NCI-H1417 treated with DMSO at 0.1 percent for 48 hours (cell line): ENCODE measurements around the gene MYRF.

Experiments used
- DNase-seq: peaks from one replicate; lab custom pipeline; 2025; lab: John Stamatoyannopoulos, UW

Gene MYRF

DNA sequence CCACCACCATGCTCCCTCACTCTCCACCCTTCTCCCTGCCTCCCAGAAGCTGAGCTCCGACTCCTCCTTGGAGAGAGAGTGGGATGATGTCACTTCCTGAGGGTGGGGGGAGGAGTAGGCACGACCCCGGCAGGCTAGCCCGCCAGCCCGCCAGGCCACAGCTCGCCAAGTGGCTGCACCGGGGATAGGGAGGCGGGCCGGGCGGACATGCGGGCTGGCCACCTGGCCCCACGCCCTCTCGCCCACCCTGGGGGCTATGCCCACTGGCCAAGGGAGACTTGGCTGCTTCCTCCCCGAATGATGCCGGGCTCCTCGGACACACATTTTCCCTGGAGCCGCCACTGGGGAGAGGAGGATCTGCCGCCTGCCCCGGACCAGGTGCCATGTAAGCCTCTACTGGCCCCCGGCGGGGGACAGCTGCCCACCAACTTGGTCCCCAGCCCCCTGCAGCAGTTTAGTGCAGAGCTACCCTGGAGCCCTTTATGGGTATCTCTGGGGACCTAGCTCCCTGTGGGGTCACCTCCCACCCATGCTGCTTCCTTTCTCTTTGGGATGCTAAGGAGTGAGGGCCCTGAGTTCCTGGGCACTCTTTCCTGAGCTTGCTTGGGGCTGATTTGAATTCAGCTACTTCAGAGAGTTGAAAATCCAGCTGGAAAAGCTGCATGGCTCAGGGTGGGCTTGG lies 33.7 kb upstream of the MYRF start:
- no peak for DNase-seq

DNA sequence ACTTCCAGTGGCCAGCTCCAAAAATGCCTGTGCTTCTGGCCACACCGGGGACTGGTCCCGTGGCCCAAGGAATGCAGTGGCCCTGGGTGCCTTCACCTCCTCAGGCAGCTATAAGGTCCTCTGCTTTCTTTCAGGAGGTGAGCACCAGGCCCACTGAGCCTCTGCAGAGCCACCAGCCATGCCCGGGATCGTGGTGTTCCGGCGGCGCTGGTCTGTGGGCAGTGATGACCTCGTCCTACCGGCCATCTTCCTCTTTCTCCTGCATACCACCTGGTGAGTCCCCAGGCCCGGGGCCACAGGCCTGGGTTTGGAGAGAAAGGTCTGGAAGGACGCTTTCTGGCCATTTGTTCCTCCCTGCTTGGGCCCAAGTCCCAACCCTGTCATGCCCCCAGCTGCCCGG lies 32.5 kb upstream of the MYRF start:
- DNase-seq, result no peak

DNA sequence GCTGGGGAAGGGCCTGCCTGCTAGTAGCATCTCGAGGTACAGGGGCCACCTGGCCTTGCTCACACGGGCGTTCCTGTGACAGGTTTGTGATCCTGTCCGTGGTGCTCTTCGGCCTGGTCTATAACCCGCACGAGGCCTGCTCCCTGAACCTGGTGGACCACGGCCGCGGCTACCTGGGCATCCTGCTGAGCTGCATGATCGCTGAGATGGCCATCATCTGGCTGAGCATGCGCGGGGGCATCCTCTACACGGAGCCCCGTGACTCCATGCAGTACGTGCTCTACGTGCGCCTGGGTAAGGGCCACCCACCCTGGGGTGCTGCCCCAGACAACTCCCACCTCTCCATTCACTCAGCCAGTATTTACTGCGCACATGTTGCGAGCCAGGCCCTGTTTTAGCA lies 31.8 kb upstream of the MYRF start:
- DNase-seq, result no peak

DNA sequence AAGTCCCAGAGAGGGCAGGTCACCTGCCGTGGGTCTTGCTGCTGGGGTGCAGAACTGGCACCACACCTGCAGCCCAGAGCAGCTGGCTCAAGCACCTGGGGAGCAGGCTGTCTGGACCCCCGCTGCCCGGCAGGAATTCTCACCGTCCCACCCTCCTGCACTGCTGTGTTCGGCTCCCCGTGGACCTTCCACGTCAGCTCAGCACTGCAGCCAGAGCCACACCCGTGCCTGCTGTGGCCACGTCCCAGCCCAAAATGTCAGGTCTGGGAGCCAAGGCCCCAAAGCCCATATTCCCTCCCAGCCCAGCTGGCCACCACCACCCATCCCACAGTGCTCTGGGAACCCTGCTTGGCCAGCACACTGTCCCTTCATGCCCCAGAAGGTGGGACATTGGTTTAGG lies 28.0 kb upstream of the MYRF start:
- DNase-seq, result no peak

DNA sequence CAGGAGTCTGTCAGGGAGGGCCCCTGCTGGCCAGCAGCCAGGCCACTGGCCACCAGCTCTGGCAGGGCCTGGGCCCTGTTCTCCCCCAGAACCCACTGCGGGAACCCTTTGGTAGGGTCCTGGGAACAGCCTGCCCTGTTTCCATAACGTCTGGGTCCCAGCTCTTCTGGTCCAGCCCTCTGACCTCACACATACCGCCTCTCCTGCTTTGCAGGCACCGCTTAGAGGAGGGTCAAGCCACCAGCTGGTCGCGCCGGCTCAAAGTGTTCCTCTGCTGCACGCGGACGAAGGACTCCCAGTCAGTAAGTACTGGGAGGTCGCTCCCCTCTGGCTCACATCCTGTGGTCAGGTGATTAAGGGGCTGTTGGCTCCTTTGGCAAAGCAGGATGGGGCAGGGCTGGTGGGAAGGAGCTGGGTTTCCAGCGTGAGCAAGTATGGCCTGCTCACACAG lies 26.6 kb upstream of the MYRF start:
- no peak for DNase-seq

DNA sequence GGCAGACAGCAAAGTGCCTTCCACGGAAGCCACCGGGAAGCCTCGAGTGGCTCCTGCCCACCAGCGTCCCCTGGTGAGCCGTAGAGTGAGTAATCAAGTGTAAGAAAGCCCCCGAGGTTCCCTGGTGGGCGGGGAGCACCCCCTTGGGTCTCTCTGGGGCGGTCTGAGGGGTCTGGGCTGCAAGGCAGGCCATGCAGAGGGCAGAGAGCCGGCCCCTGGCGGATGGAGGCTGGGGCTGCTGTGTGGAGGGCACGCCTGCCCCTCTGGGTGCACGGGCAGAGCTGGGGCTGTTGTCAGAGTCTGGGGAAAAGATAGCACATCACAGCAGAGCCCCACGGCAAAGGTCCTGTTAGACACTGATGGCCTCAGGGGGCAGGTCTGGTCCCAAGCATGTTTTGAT lies 25.7 kb upstream of the MYRF start:
- DNase-seq, result no peak

DNA sequence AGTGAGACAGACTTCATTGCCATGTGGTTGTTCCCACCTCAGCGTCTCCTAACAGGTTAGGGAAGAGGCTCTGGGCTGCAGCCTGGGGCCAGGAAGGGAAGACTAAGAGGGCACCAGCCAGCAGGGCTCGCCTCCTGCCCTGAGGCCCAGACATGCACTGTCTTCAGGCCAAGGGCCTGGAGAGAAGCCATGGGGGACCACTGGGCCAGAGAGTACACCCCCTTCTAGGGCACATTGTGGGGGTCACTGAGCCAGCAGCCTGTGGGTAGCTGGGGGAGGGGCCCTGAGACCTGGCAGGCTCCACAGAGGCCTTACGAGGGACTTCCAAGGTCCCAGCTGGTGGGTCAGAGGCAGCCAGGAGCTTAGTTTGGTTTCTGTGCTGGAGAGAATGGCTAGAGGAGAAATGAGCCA lies 25.0 kb upstream of the MYRF start:
- no peak for DNase-seq

DNA sequence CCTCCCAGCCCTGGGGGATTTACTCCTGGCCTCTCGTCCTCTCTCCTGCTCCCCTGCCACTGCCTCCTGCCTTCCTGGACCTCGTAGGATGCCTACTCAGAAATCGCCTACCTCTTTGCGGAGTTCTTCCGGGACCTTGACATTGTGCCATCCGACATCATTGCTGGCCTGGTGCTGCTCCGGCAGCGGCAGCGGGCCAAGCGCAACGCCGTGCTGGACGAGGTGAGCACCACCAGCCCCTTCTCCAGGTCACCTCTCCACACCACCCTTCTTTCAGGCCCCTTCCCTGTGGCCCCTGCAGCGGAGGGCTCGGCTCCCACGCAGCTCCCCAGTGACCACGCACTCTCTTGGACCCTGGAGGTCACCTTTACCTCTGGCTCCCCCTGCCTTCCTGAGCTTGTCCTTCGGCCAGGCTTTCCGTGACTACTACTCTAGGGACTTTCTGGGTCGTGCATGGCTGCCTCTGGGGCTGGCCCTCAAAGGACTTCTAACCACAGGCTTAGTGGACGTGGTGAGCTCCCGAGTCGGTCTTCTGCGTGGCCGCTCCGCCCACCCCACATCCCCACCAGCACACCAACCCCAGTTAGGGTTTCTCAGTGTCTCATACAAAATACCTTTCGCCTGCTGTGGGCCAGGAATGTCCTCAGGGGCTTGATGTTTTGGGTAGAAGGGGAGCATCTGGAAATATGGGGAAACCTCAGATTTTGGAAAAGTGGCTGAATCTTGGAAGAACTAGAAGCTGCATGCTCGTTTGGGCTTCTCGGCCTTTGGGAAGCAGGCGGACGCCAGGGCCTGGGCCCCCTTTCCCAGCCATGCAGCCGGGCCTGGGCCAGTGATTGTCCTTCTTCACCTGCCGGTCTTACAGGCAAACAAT lies 24.1 kb upstream of the MYRF start:
- DNase-seq, result no peak

DNA sequence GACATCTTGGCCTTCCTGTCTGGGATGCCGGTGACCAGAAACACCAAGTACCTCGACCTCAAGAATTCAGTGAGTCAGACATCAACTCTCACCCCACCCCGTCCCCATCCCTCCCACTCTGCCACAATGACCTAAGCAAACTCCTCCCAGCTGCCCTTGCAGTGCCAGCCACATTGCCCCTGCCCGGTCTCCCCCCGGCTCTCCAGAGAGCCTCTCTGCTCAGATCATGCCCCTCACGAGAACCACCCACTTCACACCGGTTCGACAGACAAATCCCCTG lies 23.6 kb upstream of the MYRF start:
- DNase-seq, result no peak

DNA sequence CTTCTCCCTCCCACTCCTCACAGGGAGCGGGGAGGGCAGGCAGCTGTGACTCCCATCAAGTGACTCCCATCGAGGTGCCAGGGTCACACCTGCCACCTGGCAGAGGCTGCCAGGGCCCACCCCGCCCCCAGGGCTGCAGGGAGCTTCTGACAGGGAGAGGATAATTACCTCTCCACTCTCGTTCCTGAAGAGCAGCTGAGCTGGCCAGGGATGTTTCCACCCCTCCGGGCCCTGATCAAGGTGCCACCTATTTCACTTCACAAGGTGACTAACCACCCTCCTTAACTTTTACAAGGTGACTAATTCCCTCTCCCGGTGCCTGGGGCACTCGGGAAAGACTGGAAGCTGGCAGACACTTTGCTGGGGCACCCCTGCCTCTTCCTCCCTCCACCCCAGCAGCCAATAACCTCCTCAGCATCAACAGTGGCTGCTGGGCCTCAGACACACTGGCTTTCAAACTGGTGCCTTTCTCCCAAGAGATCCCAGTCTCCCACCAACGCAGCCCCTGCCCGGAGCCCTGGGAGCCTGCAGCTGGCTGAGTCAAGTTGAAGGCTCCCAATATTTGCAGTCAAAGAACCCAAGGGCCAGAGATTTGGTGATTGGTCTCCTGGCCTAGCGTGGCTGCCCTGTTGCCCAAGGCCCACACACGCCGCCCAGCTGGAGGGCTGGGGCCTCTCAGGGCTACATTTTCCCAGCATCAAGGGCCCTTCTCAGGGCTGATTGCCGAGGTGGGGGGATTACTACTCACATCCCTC lies 22.0 kb upstream of the MYRF start:
- DNase-seq, result peak; percentile 91

DNA sequence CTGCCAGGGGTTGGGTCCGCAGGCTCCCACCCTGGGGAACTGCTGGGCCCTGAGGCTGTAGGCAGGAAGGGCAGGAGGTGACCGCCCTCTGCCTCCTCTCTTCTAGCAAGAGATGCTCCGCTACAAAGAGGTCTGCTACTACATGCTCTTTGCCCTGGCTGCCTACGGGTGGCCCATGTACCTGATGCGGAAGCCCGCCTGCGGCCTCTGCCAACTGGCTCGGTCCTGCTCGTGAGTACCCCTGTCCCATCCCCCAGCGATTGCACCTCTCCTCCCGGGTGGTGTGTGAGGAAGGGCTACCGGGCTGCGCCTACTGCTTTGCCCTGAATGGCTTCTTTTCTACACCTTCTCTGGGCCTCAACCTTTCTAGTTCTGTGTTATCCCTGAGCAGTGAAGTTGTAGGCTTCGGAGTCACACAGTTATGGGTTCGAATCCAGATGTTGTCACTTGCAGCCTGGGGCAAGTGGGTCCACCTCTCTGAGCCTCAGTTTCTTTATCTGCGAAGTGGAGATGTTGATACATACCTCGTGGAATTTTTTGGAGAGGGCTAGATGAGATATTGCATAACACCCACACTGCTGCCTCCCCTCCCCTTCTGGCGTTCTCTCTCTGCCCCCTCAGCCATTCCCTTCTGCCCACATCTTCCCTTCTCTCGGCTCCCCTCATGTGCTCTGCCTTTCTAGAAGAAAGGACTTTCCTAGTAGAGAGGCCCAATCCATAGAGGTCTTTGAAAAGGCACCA lies 21.1 kb upstream of the MYRF start:
- DNase-seq, result no peak

DNA sequence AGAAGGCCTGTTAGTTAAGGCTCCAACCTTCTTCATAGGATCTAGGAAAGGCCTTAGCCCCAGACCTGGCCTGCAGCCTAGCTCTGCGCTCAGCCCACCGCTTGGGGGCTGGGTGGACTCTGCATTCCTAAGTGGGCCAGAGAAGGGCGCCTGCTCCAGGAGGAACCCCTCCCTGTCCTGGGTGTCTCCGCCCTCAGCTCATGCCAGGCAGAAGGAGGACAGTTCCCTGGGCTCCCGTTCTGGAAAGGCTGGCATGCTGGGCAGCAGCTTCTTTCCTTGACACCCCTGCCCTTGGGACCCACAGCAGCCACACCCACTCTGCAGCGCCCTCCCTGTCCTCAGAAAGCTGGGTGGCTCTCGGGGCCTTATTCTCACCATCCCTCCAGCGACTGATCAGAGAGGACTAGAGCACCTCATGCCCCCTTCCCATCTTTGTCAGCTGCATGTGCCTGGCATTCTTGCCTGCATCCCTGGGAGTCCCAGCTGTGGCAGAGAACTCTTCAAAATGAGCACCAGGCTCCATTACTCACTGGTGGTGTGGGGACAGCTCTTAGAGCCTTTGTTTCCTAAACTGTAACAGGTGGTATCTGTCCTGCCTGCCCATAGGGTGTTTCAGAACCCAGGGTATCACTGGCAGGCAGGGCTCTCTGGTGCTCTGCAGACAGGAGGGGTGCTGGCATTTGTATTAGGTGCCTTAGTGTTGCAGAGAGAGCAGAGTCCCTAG lies 20.3 kb upstream of the MYRF start:
- DNase-seq, result no peak

DNA sequence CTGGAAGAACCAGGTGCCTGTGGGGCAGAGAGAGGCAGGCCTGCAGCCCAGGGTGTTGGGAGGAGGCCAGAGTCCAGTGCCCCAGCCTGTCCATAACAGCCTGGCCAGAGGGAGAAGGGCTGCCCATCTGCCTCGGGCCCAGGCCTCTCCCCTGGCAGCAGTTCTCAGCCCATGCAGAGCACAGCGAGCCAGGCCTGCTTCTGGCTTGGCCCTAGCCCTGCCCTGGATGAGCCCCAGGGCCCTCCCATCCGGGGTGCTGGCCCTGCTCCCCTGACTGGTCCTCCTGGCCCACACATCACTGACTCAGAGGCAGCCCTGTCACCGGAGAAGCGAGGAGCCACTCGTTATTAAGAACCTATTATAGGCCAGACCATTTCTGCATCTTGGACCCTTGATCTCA lies 19.7 kb upstream of the MYRF start:
- no peak for DNase-seq

DNA sequence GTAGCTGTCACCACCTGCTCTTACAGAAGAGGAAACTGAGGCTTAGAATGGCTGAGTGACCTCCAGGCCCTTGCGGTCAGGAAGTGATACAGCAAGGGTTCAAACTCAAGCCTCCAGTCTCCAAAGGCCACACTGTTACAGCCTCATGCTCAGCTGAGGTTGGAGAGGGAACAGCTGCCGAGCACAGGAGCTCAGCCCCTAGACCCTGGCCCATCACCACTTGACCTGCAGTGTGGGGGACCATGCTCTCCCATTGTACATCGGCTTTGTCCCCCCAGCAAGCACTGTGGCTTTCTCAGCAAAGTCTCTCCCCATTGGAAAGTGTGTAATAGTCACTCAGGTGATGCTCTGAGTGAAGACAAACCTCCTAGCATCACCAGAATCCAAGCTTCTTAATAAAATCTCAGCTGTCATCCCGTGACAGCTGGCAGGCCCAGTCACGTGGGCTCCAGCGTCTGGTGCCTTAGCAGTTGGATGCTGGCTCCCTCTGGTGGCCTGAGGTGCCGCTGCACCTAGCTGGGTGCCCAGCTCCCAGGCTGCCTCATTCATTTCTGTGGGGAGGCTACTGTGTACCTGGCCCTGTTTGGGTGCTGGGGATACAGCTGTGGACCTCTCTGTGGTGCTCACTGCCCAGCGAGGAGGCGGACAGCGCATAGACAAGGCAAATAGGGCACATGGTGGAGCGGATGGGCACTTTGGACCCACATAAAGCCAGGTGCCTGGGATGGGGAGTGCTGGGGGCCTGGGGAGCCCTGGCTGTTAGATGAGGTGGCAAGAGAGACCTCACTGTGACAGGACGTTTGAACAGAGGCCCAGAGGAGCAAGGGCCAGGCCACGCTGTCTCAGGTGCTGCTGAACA lies 19.1 kb upstream of the MYRF start:
- peak; percentile 54 for DNase-seq

DNA sequence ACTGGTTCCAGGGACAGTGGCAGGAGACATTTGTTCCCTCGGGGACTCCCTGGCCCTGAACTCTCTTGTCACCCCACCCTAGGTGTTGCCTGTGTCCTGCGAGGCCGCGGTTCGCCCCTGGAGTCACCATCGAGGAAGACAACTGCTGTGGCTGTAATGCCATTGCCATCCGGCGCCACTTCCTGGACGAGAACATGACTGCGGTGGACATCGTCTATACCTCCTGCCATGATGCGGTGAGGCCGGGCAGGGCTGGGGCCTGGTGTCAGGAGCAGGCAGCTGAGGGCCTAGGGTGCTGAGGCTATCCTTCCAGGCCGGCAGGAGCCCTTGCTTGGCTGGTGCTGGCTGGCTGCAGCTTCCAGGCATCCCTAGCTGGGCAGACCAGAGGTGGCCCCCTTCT lies 17.7 kb upstream of the MYRF start:
- DNase-seq, result no peak

DNA sequence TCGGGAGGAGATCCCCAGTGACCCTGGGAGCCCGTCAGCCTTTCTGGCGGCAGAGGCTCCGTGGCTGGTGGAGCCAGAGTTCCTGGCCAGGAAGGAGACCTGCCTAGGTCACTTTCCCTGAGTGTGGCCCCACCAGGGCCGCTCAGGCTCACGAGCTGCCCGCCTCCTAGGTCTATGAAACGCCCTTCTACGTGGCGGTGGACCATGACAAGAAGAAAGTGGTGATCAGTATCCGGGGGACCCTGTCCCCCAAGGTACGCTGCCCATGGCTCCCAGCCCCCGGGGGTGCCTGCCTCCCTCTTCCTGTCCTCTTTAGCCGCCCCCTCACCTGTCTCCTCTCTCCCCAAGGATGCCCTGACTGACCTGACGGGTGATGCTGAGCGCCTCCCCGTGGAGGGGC lies 17.0 kb upstream of the MYRF start:
- no peak for DNase-seq

DNA sequence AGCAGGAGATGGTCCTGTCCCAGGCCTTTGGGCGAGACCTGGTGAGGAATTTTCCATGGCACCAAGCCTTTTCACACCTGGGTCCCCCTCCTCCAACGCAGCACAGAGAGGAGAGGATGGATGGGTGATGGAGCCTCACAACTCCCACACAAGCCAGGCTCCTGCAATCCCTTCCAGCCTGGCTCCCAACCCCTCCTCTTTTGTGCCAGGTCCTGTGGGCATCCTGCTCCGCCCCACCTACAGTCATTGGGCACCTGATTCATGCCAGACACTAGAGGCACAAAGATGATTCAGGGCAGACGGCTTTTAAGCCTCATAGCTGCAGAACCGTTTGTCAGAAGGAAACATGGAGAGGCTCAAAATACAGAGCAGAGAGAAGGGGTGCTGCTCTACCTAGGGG lies 16.1 kb upstream of the MYRF start:
- no peak for DNase-seq

DNA sequence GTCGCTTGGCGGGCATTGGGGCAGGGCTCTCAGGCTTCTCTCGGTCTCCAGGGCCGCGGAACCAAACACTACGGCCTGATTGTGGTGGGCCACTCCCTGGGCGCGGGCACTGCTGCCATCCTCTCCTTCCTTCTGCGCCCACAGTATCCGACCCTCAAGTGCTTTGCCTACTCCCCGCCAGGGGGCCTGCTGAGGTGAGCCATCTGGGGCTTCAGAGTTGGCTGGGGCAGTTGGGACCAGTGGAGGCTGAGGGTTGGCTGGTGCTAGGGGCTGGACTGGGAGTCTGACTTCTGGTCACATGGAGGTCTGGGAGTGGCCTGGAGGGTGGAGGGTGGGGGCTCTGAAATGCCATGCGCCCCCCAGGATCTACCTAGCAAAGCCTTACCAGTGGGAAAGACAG lies 15.3 kb upstream of the MYRF start:
- DNase-seq, result no peak

DNA sequence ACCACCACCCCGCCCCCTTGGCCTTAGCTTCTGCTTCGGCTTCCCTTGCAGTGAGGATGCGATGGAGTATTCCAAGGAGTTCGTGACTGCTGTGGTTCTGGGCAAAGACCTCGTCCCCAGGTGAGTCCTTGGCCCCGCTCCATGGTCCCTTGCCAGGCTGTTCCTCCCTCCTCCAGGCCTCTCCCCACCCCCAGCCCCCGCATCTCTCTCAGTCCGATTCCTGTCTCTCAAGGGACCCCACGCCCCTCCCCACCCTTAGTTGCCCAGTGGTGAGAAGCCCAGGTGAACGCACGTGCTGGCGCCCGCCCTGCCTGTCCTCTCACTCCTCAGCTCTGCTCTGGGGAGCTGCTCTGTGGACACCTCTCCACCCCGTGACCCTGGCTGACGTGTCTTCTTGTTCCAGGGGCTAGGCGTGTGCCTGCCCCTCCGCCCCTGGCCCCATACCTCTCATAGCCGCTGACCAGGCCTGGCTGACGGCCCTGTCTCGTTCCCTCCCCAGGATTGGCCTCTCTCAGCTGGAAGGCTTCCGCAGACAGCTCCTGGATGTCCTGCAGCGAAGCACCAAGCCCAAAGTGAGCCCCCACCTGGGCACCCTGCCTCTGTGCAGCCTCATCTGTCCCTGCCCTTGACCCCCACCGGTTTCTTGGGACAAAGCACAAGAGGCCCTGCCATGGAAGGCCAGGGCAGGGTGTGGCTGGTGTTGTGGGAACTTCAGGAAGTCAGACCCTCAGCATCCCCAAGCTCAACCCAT lies 14.6 kb upstream of the MYRF start:
- DNase-seq, result no peak

DNA sequence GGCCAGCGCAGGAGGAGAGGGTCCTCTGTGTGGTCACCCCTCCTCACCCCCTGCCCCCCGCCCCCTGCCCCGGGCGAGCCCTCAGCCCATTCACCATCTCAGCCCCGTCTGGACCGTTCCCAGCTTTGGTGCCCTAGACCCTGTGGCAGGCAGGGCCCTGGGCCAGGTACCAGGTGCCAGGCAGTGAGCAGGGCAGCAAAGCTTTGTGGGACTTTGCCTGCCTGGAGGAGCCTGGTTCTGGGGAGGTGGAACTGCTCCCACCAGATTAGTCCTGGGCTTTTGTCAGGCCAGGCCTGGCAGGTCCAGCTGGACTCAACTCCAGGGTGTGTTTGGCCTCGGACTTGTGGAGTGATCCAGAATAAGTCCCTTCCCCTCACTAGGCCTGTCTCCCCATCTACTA lies 13.7 kb upstream of the MYRF start:
- DNase-seq, result no peak
